Measurements from ENCODE around the gene TIMM23. TPM values are rescaled to one million over a fixed set of nuclear protein-coding genes. Genes with fewer than 3 reads are reported as not detected.

TIMM23 gene
- total RNA-seq, 2 experiments from 2014 or later, result 52.5 to 54.3 TPM

- intact Hi-C loops (cut with micrococcal nuclease), result no loop called here
- Mint-ChIP-seq H3K4me1 (ENCODE audit: low read depth) (peaks cover 61% of the 10 kb centered on the region), H3K9me3 (no peaks in the 10 kb centered on the region), H3K4me3 (no peak overlapping the region), H3K27me3 (ENCODE audit: low read depth) (no peaks in the 10 kb centered on the region), H3K27ac (peak overlapping the region; percentile 41), H3K36me3 (ENCODE audit: low read depth) (peaks cover 17% of the 10 kb centered on the region)
- DNase-seq, result no peak
- CTCF ChIA-PET, result interaction anchor here (0.6 to 3.7 kb wide), 3 partner anchors 9 to 362 kb away, joined by 4 to 19 read pairs (median 7); partner anchors contain the start of gene NCOA4
These were observed 46.3 kb downstream of the TIMM23 start for GRCh38 chr10:46018453-46019176.

GRCh38 chr10:46019177-46019528 lies 46.9 kb downstream of the TIMM23 start:
- peaks cover 66% of the 10 kb centered on the region for H3K4me1 Mint-ChIP-seq (ENCODE audit: low read depth)
- no peaks in the 10 kb centered on the region for H3K9me3 Mint-ChIP-seq

GRCh38 chr10:46019569-46020343 lies 47.5 kb downstream of the TIMM23 start:
- no peak overlapping the region for H3K4me3 Mint-ChIP-seq
- intact Hi-C loops (cut with micrococcal nuclease), result loop anchor here (1.0 to 10.0 kb wide), 3 partner anchors 10 to 597 kb away; partner anchors contain the start of gene ZFAND4
- CTCF ChIA-PET, result interaction anchor here (1.7 kb wide), 1 partner anchor 9 kb away, joined by 8 read pairs; no protein-coding TSS in a partner anchor
- H3K27me3 Mint-ChIP-seq (ENCODE audit: low read depth), result no peaks in the 10 kb centered on the region
- peaks cover 70% of the 10 kb centered on the region for H3K4me1 Mint-ChIP-seq (ENCODE audit: low read depth)
- no peaks in the 10 kb centered on the region for H3K9me3 Mint-ChIP-seq
- peak overlapping the region; percentile 57 for H3K27ac Mint-ChIP-seq
- DNase-seq, result peak; percentile 33
- peaks cover 10% of the 10 kb centered on the region for H3K36me3 Mint-ChIP-seq (ENCODE audit: low read depth)

More at GRCh38 chr10:46019177-46019528, 46.9 kb downstream of the TIMM23 start:
- peaks cover 16% of the 10 kb centered on the region for H3K36me3 Mint-ChIP-seq (ENCODE audit: low read depth)
- H3K27ac Mint-ChIP-seq, result peak overlapping the region; percentile 41
- CTCF ChIA-PET, result interaction anchor here (1.6 kb wide), 1 partner anchor 10 kb away, joined by 4 read pairs; no protein-coding TSS in a partner anchor
- DNase-seq, result no peak
- no peaks in the 10 kb centered on the region for H3K27me3 Mint-ChIP-seq (ENCODE audit: low read depth)
- H3K4me3 Mint-ChIP-seq, result no peak overlapping the region
- intact Hi-C loops (cut with micrococcal nuclease), result no loop called here

GRCh38 chr10:46020344-46020657 lies 48.0 kb downstream of the TIMM23 start:
- Mint-ChIP-seq H3K4me1 (ENCODE audit: low read depth) (peaks cover 71% of the 10 kb centered on the region), H3K9me3 (no peaks in the 10 kb centered on the region), H3K36me3 (ENCODE audit: low read depth) (peaks cover 9% of the 10 kb centered on the region), H3K27me3 (ENCODE audit: low read depth) (no peaks in the 10 kb centered on the region), H3K4me3 (no peak overlapping the region), H3K27ac (peak overlapping the region; percentile 57)
- no peak for DNase-seq
- CTCF ChIA-PET, result interaction anchor here (1.7 kb wide), 1 partner anchor 9 kb away, joined by 8 read pairs; no protein-coding TSS in a partner anchor
- intact Hi-C loops (cut with micrococcal nuclease), result loop anchor here (1.0 to 10.0 kb wide), 3 partner anchors 9 to 598 kb away; partner anchors contain the start of gene ZFAND4

- no peaks in the 10 kb centered on the region for H3K9me3 Mint-ChIP-seq
- peaks cover 3% of the 10 kb centered on the region for H3K36me3 Mint-ChIP-seq (ENCODE audit: low read depth)
- peaks cover 90% of the 10 kb centered on the region for H3K4me1 Mint-ChIP-seq (ENCODE audit: low read depth)
- peak overlapping the region; percentile 77 for H3K4me3 Mint-ChIP-seq
- peak; percentile 87 for DNase-seq
- H3K27me3 Mint-ChIP-seq (ENCODE audit: low read depth), result no peaks in the 10 kb centered on the region
- intact Hi-C loops (cut with micrococcal nuclease), result loop anchor here (1.0 to 10.0 kb wide), 4 partner anchors 11 to 601 kb away; partner anchors contain the start of genes TIMM23 and ZFAND4
- CTCF ChIA-PET, result interaction anchor here (1.5 kb wide), 1 partner anchor 13 kb away, joined by 4 read pairs; no protein-coding TSS in a partner anchor
- H3K27ac Mint-ChIP-seq, result peak overlapping the region; percentile 73
These were observed 50.9 kb downstream of the TIMM23 start for GRCh38 chr10:46022978-46023702.

- Mint-ChIP-seq H3K4me3 (no peak overlapping the region), H3K9me3 (no peaks in the 10 kb centered on the region), H3K27me3 (ENCODE audit: low read depth) (no peaks in the 10 kb centered on the region), H3K27ac (no peak overlapping the region), H3K36me3 (ENCODE audit: low read depth) (peaks cover 2% of the 10 kb centered on the region), H3K4me1 (ENCODE audit: low read depth) (peaks cover 87% of the 10 kb centered on the region)
- CTCF ChIA-PET, result interaction anchor here (0.5 to 1.0 kb wide), 2 partner anchors 10 to 12 kb away, joined by 3 read pairs; no protein-coding TSS in a partner anchor
- no peak for DNase-seq
- intact Hi-C loops (cut with micrococcal nuclease), result loop anchor here (5.0 to 10.0 kb wide), 4 partner anchors 350 to 773 kb away; partner anchors contain the start of gene ZFAND4
These were observed 52.7 kb downstream of the TIMM23 start for GRCh38 chr10:46024948-46025347.

- Mint-ChIP-seq H3K27me3 (ENCODE audit: low read depth) (no peaks in the 10 kb centered on the region), H3K4me1 (ENCODE audit: low read depth) (peaks cover 83% of the 10 kb centered on the region), H3K4me3 (no peak overlapping the region), H3K36me3 (ENCODE audit: low read depth) (peaks cover 2% of the 10 kb centered on the region), H3K27ac (no peak overlapping the region), H3K9me3 (no peaks in the 10 kb centered on the region)
- intact Hi-C loops (cut with micrococcal nuclease), result loop anchor here (5.0 to 10.0 kb wide), 3 partner anchors 351 to 773 kb away; partner anchors contain the start of gene ZFAND4
- no peak for DNase-seq
- CTCF ChIA-PET, result interaction anchor here (0.5 to 1.3 kb wide), 3 partner anchors 9 to 15 kb away, joined by 3 read pairs; no protein-coding TSS in a partner anchor
These were observed 53.1 kb downstream of the TIMM23 start for GRCh38 chr10:46025406-46025805.

- no peak overlapping the region for H3K27ac Mint-ChIP-seq
These were observed 53.8 kb downstream of the TIMM23 start for GRCh38 chr10:46026106-46026505.

GRCh38 chr10:46028584-46029460 lies 56.5 kb downstream of the TIMM23 start:
- no peaks in the 10 kb centered on the region for H3K36me3 Mint-ChIP-seq (ENCODE audit: low read depth)
- CTCF ChIA-PET, result interaction anchor here (0.5 to 3.8 kb wide), 14 partner anchors 8 to 1148 kb away, joined by 3 to 19 read pairs (median 3); no protein-coding TSS in a partner anchor
- peak overlapping the region; percentile 97 for H3K4me3 Mint-ChIP-seq
- no peaks in the 10 kb centered on the region for H3K27me3 Mint-ChIP-seq (ENCODE audit: low read depth)
- intact Hi-C loops (cut with micrococcal nuclease), result loop anchor here (1.0 to 10.0 kb wide), 7 partner anchors 9 to 794 kb away; partner anchors contain the start of genes TIMM23 and ZFAND4
- H3K27ac Mint-ChIP-seq, result peak overlapping the region; percentile 92
- H3K4me1 Mint-ChIP-seq (ENCODE audit: low read depth), result peaks cover 60% of the 10 kb centered on the region
- peak; percentile 60 for DNase-seq
- H3K9me3 Mint-ChIP-seq, result no peaks in the 10 kb centered on the region

More at GRCh38 chr10:46026106-46026505, 53.8 kb downstream of the TIMM23 start:
- intact Hi-C loops (cut with micrococcal nuclease), result loop anchor here (5.0 to 10.0 kb wide), 3 partner anchors 351 to 774 kb away; partner anchors contain the start of gene ZFAND4
- no peaks in the 10 kb centered on the region for H3K9me3 Mint-ChIP-seq
- no peaks in the 10 kb centered on the region for H3K27me3 Mint-ChIP-seq (ENCODE audit: low read depth)
- no peak overlapping the region for H3K4me3 Mint-ChIP-seq
- no peak for DNase-seq
- CTCF ChIA-PET, result interaction anchor here (1.3 kb wide), 1 partner anchor 16 kb away, joined by 3 read pairs; no protein-coding TSS in a partner anchor
- H3K4me1 Mint-ChIP-seq (ENCODE audit: low read depth), result peaks cover 81% of the 10 kb centered on the region
- peaks cover 2% of the 10 kb centered on the region for H3K36me3 Mint-ChIP-seq (ENCODE audit: low read depth)

- Mint-ChIP-seq H3K27ac (peak overlapping the region; percentile 92), H3K4me1 (ENCODE audit: low read depth) (peaks cover 53% of the 10 kb centered on the region), H3K36me3 (ENCODE audit: low read depth) (no peaks in the 10 kb centered on the region), H3K27me3 (ENCODE audit: low read depth) (no peaks in the 10 kb centered on the region), H3K9me3 (no peaks in the 10 kb centered on the region), H3K4me3 (peak overlapping the region; percentile 97)
- CTCF ChIA-PET, result interaction anchor here (0.6 to 3.8 kb wide), 13 partner anchors 9 to 1147 kb away, joined by 3 to 19 read pairs (median 3); no protein-coding TSS in a partner anchor
- intact Hi-C loops (cut with micrococcal nuclease), result loop anchor here (1.0 to 10.0 kb wide), 10 partner anchors 9 to 1027 kb away; partner anchors contain the start of genes TIMM23, ZFAND4 and ZNF22
- no peak for DNase-seq
These were observed 57.3 kb downstream of the TIMM23 start for GRCh38 chr10:46029461-46030030.

Measured in activated naive CD4-positive, alpha-beta T cell treated with anti-CD3 and anti-CD28 coated beads for 36 hours (primary cell).